Stimulated activated CD4-positive, alpha-beta T cell treated with anti-CD3 and anti-CD28 coated beads, Interleukin-2, amount 100 ng/mL, for 24 hours (primary cell): ENCODE measurements around the gene TRAPPC2.
"Not testable (repeated sequence)": the region's sequence is repeated elsewhere in the genome, so short reads cannot be mapped to it uniquely, and the experiment has no call there.

Source experiments
- DNase-seq, 2 donors: peaks; one replicate each; pipeline ENCODE4 v3.0.0-alpha.2; 2020

Gene TRAPPC2

DNA sequence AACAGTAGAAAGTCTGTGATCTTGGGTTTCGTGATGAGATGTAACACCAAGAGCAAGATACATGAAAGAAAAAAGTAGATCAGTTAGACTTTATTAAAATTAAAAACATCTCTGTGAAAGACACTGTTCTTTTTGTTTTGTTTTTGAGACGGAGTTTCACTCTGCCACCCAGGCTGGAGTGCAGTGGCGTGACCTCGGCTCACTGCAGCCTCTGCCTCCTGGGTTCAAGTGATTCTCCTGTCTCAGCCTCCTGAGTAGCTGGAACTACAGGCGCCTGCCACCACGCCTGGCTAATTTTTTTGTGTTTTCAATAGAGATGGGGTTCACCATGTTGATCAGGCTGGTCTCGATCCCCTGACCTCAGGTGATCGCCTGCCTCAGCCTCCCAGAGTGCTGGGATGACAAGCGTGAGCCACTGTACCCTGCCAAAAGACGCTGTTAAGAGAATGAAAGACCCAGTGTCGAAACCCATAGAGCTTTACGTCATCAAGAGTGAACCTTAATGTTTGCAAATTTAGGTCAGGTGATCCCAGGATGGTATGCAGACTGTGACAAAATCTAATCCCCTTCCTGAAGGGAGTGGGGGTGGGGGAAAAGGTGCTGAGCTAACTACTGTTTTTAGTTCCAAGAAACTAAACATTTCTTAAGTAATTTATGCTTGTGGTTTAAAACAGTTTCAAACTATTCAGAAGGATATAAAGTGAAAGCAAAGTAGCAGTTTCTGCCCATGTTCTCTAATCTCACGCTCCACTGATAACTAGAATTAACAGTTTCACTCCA, 8.2 kb upstream of the TRAPPC2 start:
- DNase-seq, result peak; percentile 28 to 56

DNA sequence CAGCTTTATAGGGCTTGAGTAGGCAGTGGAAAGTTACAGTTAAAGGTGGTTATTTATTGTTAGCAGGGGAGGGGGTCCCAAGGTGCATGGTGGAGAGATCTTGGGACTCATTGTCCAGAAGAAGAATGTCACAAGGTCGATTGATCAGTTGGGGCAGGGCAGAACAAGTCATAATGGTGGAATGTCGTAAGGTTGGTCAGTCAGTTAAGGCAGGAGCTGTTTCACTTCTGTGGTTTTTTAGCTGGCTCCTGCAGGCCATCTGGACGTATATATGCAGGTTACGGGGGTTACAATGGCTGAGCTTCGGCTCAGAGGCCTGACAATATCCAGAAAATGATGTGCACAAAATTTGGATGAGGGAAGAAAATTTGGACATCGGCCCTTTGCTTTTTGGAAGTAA, 7.3 kb upstream of the TRAPPC2 start:
- DNase-seq, result no peak

DNA sequence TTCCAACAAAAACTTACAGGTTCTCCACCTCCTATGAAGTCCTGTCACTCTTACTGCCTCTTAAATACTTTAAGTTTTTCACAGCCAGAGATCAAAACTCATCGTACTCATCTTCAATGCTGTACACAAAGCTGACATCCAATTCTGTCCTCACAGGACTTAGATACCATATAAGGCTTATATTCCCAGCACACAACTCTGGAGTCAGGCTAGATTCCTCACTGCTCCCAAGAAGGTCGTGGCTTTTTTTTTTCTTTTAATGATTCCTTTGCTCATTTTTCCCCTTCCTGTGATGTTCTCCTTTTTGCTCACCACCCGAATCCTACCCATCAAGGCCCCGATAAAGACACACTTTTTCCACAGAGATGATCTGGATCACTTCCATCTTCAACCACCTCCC, 914 bp downstream of the TRAPPC2 start:
- DNase-seq, result no peak

- no peak for DNase-seq
Measured at GRCh38 chrX:13732246-13733067, 2.0 kb downstream of the TRAPPC2 start.

- DNase-seq, result not testable (repeated sequence)
Measured at GRCh38 chrX:13730523-13730922, 3.9 kb downstream of the TRAPPC2 start.

- not testable (repeated sequence) for DNase-seq
Measured at GRCh38 chrX:13726583-13726982, 7.8 kb downstream of the TRAPPC2 start.

DNA sequence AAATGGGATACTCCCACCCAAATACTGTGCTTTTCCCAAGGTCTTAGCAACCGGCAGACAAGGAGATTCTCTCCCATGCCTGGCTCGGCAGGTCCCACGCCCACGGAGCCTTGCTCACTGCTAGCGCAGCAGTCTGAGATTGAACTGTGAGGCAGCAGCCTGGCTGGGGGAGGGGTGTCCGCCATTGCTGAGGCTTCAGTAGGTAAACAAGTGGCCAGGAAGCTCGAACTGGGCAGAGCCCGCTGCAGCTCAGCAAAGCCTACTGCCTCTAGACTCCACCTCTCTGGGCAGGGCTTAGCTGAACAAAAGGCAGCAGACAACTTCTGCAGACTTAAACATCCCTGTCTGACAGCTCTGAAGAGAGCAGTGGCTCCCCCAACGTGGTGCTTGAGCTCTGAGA, 9.5 kb downstream of the TRAPPC2 start:
- peak; percentile 34 to 35 for DNase-seq

DNA sequence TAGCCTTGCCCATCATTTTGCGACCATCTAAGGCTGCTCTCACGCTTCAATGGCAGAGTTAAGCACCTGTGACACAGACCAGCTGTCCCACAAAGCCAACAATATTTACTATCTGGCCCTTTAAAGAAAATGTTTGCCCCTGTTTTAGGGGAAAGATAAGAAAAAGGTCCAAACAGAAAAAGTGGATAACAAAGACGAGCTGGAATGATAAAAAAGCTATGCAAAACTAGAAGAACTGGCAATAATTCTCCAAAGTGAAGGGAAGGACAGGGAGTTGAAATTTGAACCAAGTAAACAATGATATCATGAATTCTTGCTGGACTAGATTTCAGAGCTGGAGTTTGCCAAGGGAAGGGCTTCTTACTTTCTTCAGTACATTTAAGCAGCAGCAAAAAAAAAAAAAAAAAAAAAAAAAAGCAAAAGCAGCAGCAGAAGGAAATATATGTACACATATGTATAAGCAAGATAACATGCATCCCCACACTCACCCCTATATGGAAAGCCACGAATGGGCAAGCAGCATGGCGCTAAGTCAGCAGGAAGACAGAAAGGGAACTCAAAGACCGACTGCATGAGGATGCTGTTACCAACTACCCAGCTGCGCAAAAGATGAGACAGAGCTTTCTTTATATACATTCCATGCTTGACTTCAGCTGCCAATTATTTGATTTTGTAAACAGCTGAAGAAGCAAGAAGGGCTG, 12.5 kb downstream of the TRAPPC2 start:
- no peak for DNase-seq

DNA sequence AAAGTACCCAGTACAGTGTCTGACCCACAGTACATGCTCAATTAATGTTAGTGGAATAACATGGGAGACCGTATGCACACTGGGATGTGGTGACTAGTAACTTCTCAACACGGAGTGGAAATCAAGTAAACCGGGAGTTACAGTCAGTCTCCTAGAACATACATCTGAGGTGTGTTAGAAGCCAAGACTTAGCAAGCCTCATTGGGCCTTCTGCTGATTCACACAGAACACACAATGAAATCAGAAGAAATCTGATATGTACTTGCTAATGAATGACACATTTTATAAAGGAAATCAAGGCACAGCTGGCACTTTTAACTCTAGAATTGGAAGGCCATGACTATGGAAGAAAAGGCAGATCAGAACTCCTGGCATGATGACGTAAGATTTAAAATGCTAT, 13.0 kb downstream of the TRAPPC2 start:
- no peak for DNase-seq

- DNase-seq, result no peak
Measured at GRCh38 chrX:13719192-13719856, 15.1 kb downstream of the TRAPPC2 start.

DNA sequence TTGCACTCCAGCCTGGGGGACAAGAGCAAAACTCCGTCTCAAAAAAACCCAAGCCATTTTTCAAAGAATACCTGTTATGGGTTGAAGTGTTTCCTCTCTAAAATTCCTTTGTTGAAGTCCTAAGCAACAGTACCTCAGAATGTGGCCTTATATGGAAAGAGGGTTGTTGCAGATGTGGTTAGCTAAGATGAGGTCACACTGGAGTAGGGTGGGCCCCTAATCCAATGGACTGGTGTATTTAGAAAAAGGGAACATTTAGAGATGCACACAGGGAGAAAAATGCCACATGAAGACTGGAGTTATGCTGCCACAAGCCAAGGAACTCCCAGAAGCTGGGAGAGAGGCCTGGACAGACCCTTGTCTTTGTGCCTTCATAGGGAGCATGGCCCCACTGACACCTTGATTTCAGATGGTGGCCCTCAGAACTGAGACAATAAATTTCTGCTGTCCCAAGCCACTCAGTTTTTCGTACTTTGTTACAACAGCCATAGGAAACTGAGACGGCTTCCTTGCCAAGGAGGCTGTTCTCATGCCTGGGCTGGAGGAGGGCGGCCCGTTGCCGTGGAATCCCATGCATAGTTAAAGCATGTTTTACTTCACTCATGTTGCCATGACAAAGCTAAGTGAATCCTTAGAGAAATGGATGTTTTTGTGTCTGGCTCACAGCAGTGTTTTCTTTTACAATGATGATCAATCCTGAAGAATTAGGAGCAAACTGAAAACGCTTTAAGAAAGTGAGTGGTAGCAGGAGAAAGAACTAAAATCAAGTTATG, 16.5 kb downstream of the TRAPPC2 start:
- no peak for DNase-seq

DNA sequence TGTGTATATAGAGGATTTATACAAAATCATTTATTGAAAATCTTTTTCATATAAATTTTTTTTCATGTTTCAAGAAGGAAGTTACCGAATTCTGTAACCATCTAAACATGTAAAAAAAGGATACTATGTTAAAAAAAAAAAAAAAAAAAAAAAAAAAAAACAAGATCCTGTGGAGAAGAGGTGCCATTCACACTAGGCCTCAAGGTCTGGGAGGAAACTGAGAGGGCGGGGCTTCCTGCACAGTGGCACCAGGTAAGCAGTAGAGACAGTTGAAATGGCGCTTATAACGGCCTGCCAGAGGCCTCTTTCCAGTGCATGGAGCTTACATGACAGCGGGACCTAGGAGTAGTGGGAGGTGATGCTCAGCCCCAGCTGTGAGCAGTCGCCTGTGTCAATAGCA, 17.5 kb downstream of the TRAPPC2 start:
- peak in 1 of 2 donors; percentile 12 for DNase-seq

DNA sequence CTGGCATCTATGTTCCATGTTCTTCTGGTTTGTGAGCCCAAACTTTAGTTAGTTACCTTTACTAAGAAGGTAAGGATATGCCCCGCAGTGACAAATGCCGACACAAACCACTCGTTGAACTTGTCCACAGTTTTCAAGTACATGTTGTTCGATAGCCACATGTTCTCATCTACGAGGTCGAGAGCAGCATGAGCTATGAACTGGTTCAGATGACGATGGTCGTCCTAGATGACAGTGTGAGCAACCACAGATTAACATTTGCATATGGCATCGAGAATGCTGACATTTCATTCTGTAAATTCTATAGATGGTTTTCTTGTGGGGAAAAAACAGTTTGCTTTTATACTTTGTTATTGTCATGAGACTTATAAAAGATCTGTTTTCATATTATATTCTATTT, 18.0 kb downstream of the TRAPPC2 start:
- DNase-seq, result no peak

DNA sequence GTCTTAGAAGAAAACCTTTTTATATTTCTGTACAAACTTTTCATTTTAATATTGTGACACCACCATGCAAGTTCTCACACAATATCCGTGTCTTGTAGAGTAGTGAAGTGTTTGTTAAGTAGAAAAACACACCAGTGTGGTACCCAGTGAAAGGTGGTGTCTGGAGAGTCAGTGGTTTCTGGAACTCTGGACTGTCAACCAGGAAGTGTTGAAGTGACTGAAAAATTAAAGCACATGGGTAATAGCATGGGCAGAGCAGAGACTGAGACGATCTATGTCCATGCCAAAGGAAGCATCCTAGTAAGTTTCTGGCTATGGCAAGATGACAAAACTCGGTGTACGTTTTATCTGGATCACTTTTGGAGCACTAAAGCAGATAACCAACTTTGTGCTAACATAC, 23.3 kb downstream of the TRAPPC2 start:
- no peak for DNase-seq

- no peak for DNase-seq
Measured at GRCh38 chrX:13703589-13703988, 30.8 kb downstream of the TRAPPC2 start.

DNA sequence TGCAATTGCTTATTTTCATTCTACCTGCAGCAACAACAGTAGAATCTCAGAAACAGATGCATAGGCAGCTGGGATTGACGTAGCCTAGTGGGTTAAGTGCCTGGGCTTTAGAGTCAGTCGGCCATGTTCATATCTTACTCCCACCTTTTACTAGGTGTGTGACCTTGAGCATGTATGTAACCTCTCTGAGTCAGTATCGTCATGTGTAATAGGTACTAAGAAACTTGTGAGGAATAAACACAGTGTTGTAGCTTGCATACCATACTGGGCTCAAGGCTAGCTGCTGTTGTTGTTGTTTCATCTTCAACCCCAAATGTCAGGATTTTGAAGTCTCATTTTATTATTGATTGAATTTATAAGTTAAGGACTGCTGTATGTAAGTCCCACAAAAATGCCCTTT, 31.3 kb downstream of the TRAPPC2 start:
- DNase-seq, result no peak

GRCh38 chrX:13702111-13702789, 32.2 kb downstream of the TRAPPC2 start:
- no peak for DNase-seq

DNA sequence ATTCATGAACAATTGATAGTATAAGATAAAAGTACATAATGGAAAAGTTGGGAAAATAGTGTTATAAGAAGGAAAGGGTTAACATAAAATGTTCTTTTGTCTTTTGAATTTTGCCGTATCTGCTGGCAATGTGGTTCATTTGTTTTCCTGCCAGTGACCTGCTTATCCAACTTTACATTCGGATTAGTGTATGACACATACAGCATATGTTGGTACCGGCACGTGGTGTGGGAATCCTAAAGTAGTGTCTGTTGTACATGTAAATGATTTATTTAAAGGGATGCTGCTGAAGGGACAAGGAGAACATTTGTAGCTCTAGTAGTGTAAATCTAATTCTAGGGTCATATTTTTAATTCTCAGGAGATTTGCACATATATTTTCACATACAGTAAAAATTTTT, 34.0 kb downstream of the TRAPPC2 start:
- DNase-seq, result no peak

- DNase-seq, result no peak
Measured at GRCh38 chrX:13699183-13699826, 35.1 kb downstream of the TRAPPC2 start.

GRCh38 chrX:13698432-13698831, 36.0 kb downstream of the TRAPPC2 start:
- DNase-seq, result no peak

GRCh38 chrX:13697976-13698375, 36.4 kb downstream of the TRAPPC2 start:
- no peak for DNase-seq
